HUES64 (cell line): Measurements from ENCODE around the gene AVPR2.

Experiments
- H3K27ac ChIP-seq: 2 replicates; pipeline ENCODE4 v1.7.0; 2013; ENCODE audit warnings: low read depth, low read length, inconsistent platforms
- H3K27me3 ChIP-seq: 2 replicates; pipeline ENCODE4 v1.6.1; 2013; ENCODE audit warnings: mild to moderate bottlenecking, low read length; ENCODE audit not compliant: insufficient read depth
- H3K36me3 ChIP-seq: 2 replicates; pipeline ENCODE4 v1.6.1; 2013; ENCODE audit warnings: mild to moderate bottlenecking, low read length; ENCODE audit not compliant: insufficient read depth
- H3K4me1 ChIP-seq: 2 replicates; pipeline ENCODE4 v1.6.1; 2013; ENCODE audit warnings: mild to moderate bottlenecking, low read length, moderate library complexity; ENCODE audit not compliant: insufficient read depth
- H3K4me3 ChIP-seq: 2 replicates; pipeline ENCODE4 v1.5.1; 2013; ENCODE audit warnings: mild to moderate bottlenecking, low read length, moderate library complexity
- H3K9ac ChIP-seq: 2 replicates; pipeline ENCODE4 v1.6.1; 2013; ENCODE audit warnings: mild to moderate bottlenecking, low read depth, low read length
- H3K9me3 ChIP-seq: 2 replicates; pipeline ENCODE4 v1.6.1; 2013; ENCODE audit warnings: low read depth, low read length; ENCODE audit not compliant: insufficient read depth
- WGBS: fragments of 150-250, 120-280 bp; methylation state at CpG from one replicate; pipeline ENCODE4 v1.1.7; 2013; ENCODE audit warnings: missing lambda C conversion rate; 5-methylcytosine and 5-hydroxymethylcytosine counted together

Gene AVPR2

DNA sequence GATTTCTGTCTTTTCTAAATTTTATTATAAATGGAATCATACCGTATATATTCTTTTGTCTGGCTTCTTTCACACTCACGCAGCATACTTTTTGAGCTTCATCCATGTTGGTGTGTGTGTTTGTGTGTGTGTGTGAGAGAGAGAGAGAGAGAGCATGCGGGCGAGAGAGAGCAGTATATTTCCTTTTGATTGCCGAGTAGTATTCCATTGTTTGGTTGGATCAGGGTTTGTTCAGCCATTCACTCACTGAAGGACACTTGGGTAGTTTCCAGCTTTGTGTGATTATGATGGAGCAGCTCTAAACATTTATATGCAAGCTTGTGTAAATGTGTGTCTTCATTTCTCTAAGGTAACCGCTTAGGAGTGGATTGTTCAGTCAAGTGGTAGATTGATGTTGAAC is 15.3 kb upstream of the AVPR2 start:
- Histone ChIP-seq H3K9ac (no peak overlapping the region), H3K4me1 (peaks cover 13% of the 10 kb centered on the region)
- 98% methylated on average over 5 of the region's 6 CpGs for WGBS

DNA sequence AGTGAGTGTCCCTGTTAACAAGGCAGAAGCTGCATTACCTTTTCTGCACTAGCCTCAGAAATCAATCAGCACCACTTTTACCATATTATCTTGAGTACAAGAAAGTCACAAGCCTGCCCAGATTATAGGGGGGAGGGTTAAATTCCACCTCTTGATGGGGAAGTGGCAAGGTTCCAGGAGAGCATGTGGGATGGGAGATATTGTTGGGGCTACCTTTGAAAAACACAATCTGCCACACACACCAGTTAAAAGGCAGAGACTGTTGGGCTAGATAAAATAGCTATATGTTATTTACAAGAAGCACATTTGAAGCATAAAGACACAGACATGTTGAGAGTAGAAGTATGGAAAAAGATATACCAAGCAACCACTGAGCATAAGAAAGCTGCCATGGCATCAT is 6.6 kb upstream of the AVPR2 start:
- Histone ChIP-seq H3K9ac (no peak overlapping the region), H3K27ac (no peak overlapping the region), H3K36me3 (no peaks in the 10 kb centered on the region), H3K9me3 (no peaks in the 10 kb centered on the region), H3K27me3 (no peaks in the 10 kb centered on the region), H3K4me1 (0 out of 2 replicates have a peak, but pooled peaks cover 4% of the 10 kb centered on the region), H3K4me3 (no peak overlapping the region)

More for the DNA sequence above, 15.3 kb upstream of the AVPR2 start:
- H3K27ac ChIP-seq: no peak overlapping the region
- H3K9me3 ChIP-seq: no peaks in the 10 kb centered on the region
- H3K4me3 ChIP-seq: no peak overlapping the region
- H3K36me3 ChIP-seq: no peaks in the 10 kb centered on the region
- peaks cover 35% of the 10 kb centered on the region for H3K27me3 ChIP-seq

DNA sequence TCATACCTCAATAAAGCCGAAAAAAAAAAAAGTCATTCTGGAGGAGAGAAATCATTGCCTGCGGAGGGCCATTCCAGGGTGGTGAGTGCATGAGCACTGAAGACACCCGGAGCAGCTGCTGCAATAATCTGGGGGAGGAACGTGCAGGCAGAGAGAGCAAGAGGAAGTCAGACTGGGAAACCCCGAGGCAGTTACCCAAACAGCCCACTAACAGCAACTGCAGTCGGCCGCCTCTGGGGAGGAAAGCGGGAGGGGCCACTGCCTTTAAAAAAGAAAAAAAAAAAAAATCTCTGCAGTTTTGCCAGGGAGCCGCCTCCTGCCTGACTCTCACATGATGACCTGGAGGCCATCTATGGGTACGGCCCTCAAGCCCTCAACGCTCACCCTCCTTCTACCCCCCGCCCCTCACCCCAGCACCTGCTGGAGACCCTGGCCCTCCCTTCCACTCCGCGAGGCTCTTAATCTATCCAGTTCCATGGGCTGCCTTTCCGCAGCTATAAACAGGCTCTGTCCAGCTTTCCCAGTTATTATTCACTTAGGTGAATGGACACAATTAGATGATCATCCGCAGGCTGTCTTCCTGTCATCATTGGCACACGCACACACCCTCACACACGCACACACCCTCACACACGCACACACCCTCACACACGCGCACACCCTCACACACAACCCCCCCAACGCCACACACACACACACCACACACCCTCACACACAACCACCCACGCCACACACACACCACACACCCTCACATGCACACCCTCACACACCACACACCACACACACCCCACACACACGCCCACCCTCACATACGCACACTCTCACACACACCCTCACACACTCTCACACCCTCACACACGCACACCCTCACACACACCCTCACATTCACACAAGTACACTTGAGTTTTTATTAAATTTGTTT is 3.4 kb upstream of the AVPR2 start:
- H3K27me3 ChIP-seq: no peaks in the 10 kb centered on the region
- WGBS: 57% methylated on average over 25 of the region's 26 CpGs
- H3K9me3 ChIP-seq: no peaks in the 10 kb centered on the region
- no peak overlapping the region for H3K27ac ChIP-seq
- H3K4me3 ChIP-seq: no peak overlapping the region
- H3K9ac ChIP-seq: no peak overlapping the region
- 0 out of 2 replicates have a peak, but pooled peaks cover 4% of the 10 kb centered on the region for H3K4me1 ChIP-seq
- H3K36me3 ChIP-seq: no peaks in the 10 kb centered on the region

DNA sequence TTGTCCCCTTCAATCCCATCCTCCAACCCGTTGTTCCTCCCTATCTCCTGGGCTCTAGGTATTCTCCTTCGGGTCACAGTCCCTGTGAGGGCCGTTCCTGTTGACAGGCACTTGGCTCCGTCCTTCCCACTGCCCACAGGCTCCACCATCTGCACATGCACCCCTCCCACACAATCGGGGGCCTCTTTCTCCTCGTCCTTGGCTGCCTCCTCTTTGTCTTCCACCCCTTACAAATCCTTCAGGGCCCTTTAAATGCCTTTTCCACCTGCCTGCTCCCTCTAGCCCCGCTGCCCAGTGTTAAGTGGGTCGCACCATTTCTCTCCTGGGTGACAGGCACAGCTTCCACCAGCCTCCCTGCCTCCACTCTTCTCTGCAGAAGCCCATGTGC is 2.7 kb upstream of the AVPR2 start:
- no peak overlapping the region for H3K9ac ChIP-seq
- 76% methylated on average over 8 of the region's 8 CpGs for WGBS
- no peaks in the 10 kb centered on the region for H3K36me3 ChIP-seq
- H3K4me1 ChIP-seq: 0 out of 2 replicates have a peak, but pooled peaks cover 4% of the 10 kb centered on the region
- no peaks in the 10 kb centered on the region for H3K9me3 ChIP-seq
- no peak overlapping the region for H3K27ac ChIP-seq
- H3K4me3 ChIP-seq: no peak overlapping the region
- H3K27me3 ChIP-seq: no peaks in the 10 kb centered on the region

DNA sequence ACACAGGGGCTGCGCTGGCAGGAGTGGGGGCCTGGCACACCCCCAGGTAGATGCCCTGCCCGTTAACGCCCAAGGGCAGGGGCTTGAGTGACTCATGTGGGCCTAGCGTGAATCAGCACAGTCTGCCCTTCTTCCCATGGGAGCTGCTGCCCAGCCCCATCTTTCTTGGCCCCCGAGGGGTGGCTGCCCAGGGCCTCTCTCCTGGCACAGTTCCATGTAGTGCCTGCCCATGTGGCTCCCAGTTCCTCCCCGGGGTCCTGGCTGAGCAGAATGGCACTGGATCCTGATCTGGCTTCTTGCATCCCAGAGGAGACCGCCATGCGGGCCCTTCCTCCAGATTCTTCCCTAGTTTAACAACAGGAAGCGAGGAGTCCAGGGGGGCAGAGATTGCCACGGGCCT is 2.1 kb upstream of the AVPR2 start:
- H3K27ac ChIP-seq: no peak overlapping the region
- no peak overlapping the region for H3K4me3 ChIP-seq
- 80% methylated on average over 10 of the region's 10 CpGs for WGBS
- H3K4me1 ChIP-seq: 0 out of 2 replicates have a peak, but pooled peaks cover 4% of the 10 kb centered on the region
- H3K9me3 ChIP-seq: no peaks in the 10 kb centered on the region
- H3K36me3 ChIP-seq: no peaks in the 10 kb centered on the region
- no peaks in the 10 kb centered on the region for H3K27me3 ChIP-seq
- H3K9ac ChIP-seq: no peak overlapping the region

DNA sequence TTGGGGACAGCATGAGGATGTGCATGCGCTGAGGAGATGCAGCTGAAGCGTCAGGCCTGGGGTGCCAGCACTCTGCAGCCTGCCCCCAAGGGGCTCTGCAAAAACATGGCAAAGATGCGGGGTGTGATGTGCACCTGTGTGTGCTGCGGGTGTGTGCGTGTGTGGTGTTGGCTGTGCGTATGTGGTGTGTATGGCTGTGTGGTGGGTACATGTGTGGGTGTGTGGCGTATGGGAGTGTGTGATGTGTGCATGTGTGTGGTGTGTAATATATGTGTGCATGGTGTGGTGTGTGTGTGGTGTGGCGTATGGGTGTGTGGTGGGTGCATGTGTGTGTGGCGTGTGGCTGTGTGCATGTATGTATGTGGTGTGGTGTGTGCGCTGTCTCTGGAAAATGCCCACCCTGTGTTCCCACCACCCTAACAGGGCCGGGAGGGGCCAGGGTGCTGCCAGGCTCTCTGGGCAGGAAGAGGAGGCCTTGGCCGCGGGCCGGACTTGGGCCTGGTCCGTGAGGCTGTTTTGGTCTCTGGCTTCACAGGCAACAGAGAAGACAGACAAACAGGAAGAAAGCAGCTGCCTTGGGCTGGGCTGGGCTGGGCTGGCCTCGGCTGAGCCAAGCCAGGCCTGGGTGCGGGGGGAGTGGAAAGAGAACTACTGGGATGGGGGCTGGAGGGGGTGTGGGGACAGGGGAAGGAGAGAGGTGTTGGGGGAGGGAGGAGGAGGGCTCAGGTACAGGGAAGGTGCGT is 1.1 kb upstream of the AVPR2 start:
- WGBS: 81% methylated on average over 16 of the region's 18 CpGs
- no peak overlapping the region for H3K4me3 ChIP-seq
- no peak overlapping the region for H3K9ac ChIP-seq
- 0 out of 2 replicates have a peak, but pooled peaks cover 4% of the 10 kb centered on the region for H3K4me1 ChIP-seq
- H3K27ac ChIP-seq: no peak overlapping the region
- no peaks in the 10 kb centered on the region for H3K36me3 ChIP-seq
- no peaks in the 10 kb centered on the region for H3K9me3 ChIP-seq
- H3K27me3 ChIP-seq: no peaks in the 10 kb centered on the region

DNA sequence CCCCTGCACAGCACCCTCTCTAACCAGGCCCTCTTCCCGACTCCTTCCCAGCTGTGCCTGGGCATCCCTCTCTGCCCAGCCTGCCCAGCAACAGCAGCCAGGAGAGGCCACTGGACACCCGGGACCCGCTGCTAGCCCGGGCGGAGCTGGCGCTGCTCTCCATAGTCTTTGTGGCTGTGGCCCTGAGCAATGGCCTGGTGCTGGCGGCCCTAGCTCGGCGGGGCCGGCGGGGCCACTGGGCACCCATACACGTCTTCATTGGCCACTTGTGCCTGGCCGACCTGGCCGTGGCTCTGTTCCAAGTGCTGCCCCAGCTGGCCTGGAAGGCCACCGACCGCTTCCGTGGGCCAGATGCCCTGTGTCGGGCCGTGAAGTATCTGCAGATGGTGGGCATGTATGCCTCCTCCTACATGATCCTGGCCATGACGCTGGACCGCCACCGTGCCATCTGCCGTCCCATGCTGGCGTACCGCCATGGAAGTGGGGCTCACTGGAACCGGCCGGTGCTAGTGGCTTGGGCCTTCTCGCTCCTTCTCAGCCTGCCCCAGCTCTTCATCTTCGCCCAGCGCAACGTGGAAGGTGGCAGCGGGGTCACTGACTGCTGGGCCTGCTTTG is 1.1 kb downstream of the AVPR2 start:
- Histone ChIP-seq H3K4me1 (0 out of 2 replicates have a peak, but pooled peaks cover 4% of the 10 kb centered on the region), H3K9ac (no peak overlapping the region), H3K36me3 (no peaks in the 10 kb centered on the region), H3K27me3 (no peaks in the 10 kb centered on the region), H3K27ac (no peak overlapping the region), H3K4me3 (no peak overlapping the region), H3K9me3 (no peaks in the 10 kb centered on the region)
- 96% methylated on average over 32 of the region's 32 CpGs for WGBS

DNA sequence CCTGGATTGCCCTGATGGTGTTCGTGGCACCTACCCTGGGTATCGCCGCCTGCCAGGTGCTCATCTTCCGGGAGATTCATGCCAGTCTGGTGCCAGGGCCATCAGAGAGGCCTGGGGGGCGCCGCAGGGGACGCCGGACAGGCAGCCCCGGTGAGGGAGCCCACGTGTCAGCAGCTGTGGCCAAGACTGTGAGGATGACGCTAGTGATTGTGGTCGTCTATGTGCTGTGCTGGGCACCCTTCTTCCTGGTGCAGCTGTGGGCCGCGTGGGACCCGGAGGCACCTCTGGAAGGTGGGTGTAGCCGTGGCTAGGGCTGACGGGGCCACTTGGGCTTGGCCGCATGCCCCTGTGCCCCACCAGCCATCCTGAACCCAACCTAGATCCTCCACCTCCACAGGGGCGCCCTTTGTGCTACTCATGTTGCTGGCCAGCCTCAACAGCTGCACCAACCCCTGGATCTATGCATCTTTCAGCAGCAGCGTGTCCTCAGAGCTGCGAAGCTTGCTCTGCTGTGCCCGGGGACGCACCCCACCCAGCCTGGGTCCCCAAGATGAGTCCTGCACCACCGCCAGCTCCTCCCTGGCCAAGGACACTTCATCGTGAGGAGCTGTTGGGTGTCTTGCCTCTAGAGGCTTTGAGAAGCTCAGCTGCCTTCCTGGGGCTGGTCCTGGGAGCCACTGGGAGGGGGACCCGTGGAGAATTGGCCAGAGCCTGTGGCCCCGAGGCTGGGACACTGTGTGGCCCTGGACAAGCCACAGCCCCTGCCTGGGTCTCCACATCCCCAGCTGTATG is 1.8 kb downstream of the AVPR2 start:
- H3K36me3 ChIP-seq: no peaks in the 10 kb centered on the region
- no peak overlapping the region for H3K27ac ChIP-seq
- H3K9ac ChIP-seq: no peak overlapping the region
- H3K4me3 ChIP-seq: no peak overlapping the region
- 93% methylated on average over 27 of the region's 27 CpGs for WGBS
- no peaks in the 10 kb centered on the region for H3K27me3 ChIP-seq
- H3K9me3 ChIP-seq: no peaks in the 10 kb centered on the region
- no peaks in the 10 kb centered on the region for H3K4me1 ChIP-seq

DNA sequence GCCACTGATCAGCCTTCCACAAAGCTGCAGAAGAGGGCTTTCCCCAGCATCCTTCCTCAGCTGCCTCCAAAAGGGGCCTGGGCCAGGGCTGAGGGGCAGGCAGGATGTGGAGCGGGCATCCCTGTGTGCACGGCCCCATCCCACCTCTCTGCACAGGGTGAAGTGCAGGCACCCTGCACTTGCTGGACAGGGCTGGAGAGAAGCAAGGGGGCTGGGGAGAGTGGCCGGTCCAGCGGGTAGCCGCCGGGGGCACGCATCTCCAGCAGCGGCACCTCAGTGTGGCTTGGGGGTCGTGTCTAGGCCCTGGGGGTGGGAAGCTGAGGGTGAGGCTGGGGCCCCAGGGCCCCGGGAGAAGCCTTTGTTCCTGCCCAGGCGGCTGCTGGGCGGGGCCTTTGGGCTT is 3.0 kb downstream of the AVPR2 start:
- no peaks in the 10 kb centered on the region for H3K36me3 ChIP-seq

DNA sequence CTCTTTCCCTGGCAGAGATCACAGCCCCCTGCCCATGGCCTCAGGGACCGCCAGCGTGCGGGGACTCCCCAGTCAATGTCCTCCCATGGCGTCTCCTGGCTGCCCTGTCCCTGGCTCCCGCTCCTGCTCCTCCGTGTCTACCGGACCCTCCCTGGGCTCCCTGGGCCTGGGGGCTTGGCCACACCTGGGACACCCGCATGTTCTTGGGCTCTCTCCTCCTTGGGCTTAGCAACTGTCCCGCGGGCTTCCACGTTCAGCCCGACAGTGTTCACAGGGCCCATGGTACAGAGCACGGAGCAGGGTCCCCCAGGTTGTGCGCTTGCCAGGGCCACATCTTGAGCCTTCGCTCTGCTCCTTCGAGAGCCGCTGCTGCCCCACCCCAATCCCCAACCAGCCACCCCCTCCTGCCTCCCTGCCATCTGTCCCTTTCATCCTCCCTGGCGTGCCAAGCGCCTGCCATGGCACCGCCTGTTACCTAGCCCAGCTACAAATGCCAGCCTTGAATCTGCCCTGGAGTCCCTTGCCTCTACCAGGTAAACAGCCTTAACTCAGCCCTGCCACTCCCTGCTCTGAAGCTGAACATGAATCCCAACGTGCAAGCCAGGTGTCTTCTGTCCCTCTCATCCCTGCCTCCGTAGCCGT is 3.9 kb downstream of the AVPR2 start:
- H3K27me3 ChIP-seq: no peaks in the 10 kb centered on the region
- H3K9ac ChIP-seq: no peak overlapping the region
- no peaks in the 10 kb centered on the region for H3K36me3 ChIP-seq
- no peaks in the 10 kb centered on the region for H3K9me3 ChIP-seq
- H3K4me1 ChIP-seq: no peaks in the 10 kb centered on the region
- no peak overlapping the region for H3K27ac ChIP-seq
- no peak overlapping the region for H3K4me3 ChIP-seq
- WGBS: 93% methylated on average over 23 of the region's 23 CpGs

More for the DNA sequence above, 3.0 kb downstream of the AVPR2 start:
- Histone ChIP-seq H3K27ac (no peak overlapping the region), H3K9me3 (no peaks in the 10 kb centered on the region), H3K4me1 (no peaks in the 10 kb centered on the region), H3K4me3 (no peak overlapping the region), H3K27me3 (no peaks in the 10 kb centered on the region), H3K9ac (no peak overlapping the region)
- 94% methylated on average over 12 of the region's 12 CpGs for WGBS
